Renal cortical epithelial cell (primary cell): ENCODE data around the gene PAPOLB. TPM values are rescaled to one million over a fixed set of nuclear protein-coding genes. Genes with fewer than 3 reads are reported as not detected.

ENCODE experiments used
- total RNA-seq: library from RNA; depleted of rRNA; stranded (reverse); fragments of >200 nt; gene quantifications from 2 replicates; pipeline ENCODE4 v1.2.3, GENCODE V29; 2014

The PAPOLB gene
- total RNA-seq, 1 donor from 2014 or later: not detected

Other genes starting within 250 kb of the PAPOLB start
- 24.3 and 45.8 TPM in 2 replicates for gene FOXK1, start 179.7 kb downstream of the PAPOLB start, total RNA-seq
- 17.6 and 18.4 TPM in 2 replicates for gene AP5Z1, start 86.4 kb downstream of the PAPOLB start, total RNA-seq
- not detected in 2 replicates for gene RADIL, start 21.7 kb upstream of the PAPOLB start, total RNA-seq
- not detected in 2 replicates for gene MMD2, start 97.2 kb upstream of the PAPOLB start, total RNA-seq
- gene RBAK, start 183.8 kb upstream of the PAPOLB start, total RNA-seq: 8.9 and 20.8 TPM in 2 replicates